HepG2 (cell line): ENCODE measurements around the gene ZACN. TPM values are rescaled to one million over a fixed set of nuclear protein-coding genes. Genes with fewer than 3 reads are reported as not detected.

ENCODE experiments used
- AHR ChIP-seq: IDR thresholded peaks from 2 replicates; pipeline ENCODE4 v1.6.1; 2018; ENCODE audit warnings: missing genetic modification reagents, missing compliant biosample characterization
- CBX2 ChIP-seq, 2 experiments: fragments of 200-600 bp in 1 of 2; sonication (generic); formaldehyde crosslinking in 1 of 2; IDR thresholded peaks; 2 replicates each; pipeline versions ENCODE4 v1.7.0 to v1.8.1; 2018 to 2022; ENCODE audit warnings: low read depth in 2 of 2, low read length in 1 of 2, mild to moderate bottlenecking in 1 of 2, missing genetic modification reagents in 1 of 2
- DNMT1 ChIP-seq: sonication (generic); formaldehyde crosslinking; IDR thresholded peaks from 2 replicates; pipeline ENCODE4 v1.5.1; 2020; ENCODE audit warnings: mild to moderate bottlenecking, missing genetic modification reagents
- KDM6A ChIP-seq: IDR thresholded peaks from 2 replicates; pipeline ENCODE4 v1.6.1; 2016; ENCODE audit warnings: low read depth
- MIXL1 ChIP-seq: IDR thresholded peaks from 2 replicates; pipeline ENCODE4 v1.6.1; 2016
- PAX8 ChIP-seq: sonication (generic); formaldehyde crosslinking; IDR thresholded peaks from 2 replicates; pipeline ENCODE4 v1.8.0; 2022; ENCODE audit warnings: mild to moderate bottlenecking, missing genetic modification reagents, borderline replicate concordance
- POGK ChIP-seq: sonication (generic); formaldehyde crosslinking; conservative IDR thresholded peaks from 2 replicates; pipeline ENCODE4 v1.8.0; 2022; ENCODE audit warnings: mild to moderate bottlenecking, moderate library complexity, missing genetic modification reagents
- POLR2AphosphoS5 ChIP-seq: IDR thresholded peaks from 2 replicates; pipeline ENCODE4 v1.6.1; 2012; ENCODE audit warnings: low read depth, low read length
- PRDM10 ChIP-seq: sonication (generic); formaldehyde crosslinking; IDR thresholded peaks from 2 replicates; pipeline ENCODE4 v1.4.0; 2020; ENCODE audit warnings: low read depth, missing genetic modification reagents
- RELA ChIP-seq: sonication (generic); formaldehyde crosslinking; IDR thresholded peaks from 2 replicates; pipeline ENCODE4 v1.4.0; 2020; ENCODE audit warnings: missing genetic modification reagents
- RNF219 ChIP-seq: sonication (generic); formaldehyde crosslinking; IDR thresholded peaks from 2 replicates; pipeline ENCODE4 v1.5.0; 2020; ENCODE audit warnings: mild to moderate bottlenecking, missing genetic modification reagents
- SATB2 ChIP-seq: sonication (generic); formaldehyde crosslinking; IDR thresholded peaks from 2 replicates; pipeline ENCODE4 v1.5.0; 2020; ENCODE audit warnings: missing genetic modification reagents
- SMAD9 ChIP-seq: sonication (generic); formaldehyde crosslinking; IDR thresholded peaks from 2 replicates; pipeline ENCODE4 v1.5.1; 2020; ENCODE audit warnings: mild to moderate bottlenecking, missing genetic modification reagents
- SOX5 ChIP-seq: IDR thresholded peaks from 2 replicates; pipeline ENCODE4 v1.6.1; 2016; ENCODE audit warnings: borderline replicate concordance
- THAP7 ChIP-seq: sonication (generic); formaldehyde crosslinking; IDR thresholded peaks from 2 replicates; pipeline ENCODE4 v1.8.1; 2023; ENCODE audit warnings: mild to moderate bottlenecking, missing genetic modification reagents
- TMF1 ChIP-seq: sonication (generic); formaldehyde crosslinking; IDR thresholded peaks from 2 replicates; pipeline ENCODE4 v1.8.1; 2022; ENCODE audit warnings: low read depth, missing genetic modification reagents
- ZNF337 ChIP-seq: sonication (generic); formaldehyde crosslinking; IDR thresholded peaks from 2 replicates; pipeline ENCODE4 v1.5.1; 2020; ENCODE audit warnings: missing genetic modification reagents, low read depth, mild to moderate bottlenecking, borderline replicate concordance
- ZNF44 ChIP-seq: sonication (generic); formaldehyde crosslinking; IDR thresholded peaks from 2 replicates; pipeline ENCODE4 v1.5.1; 2020; ENCODE audit warnings: mild to moderate bottlenecking, missing genetic modification reagents
- ZNF510 ChIP-seq: sonication (generic); formaldehyde crosslinking; IDR thresholded peaks from 2 replicates; pipeline ENCODE4 v1.4.0; 2020; ENCODE audit warnings: low read depth, mild to moderate bottlenecking, missing genetic modification reagents
- ZNF564 ChIP-seq: sonication (generic); formaldehyde crosslinking; IDR thresholded peaks from 2 replicates; pipeline ENCODE4 v1.8.1; 2023; ENCODE audit warnings: mild to moderate bottlenecking, missing genetic modification reagents
- ZSCAN31 ChIP-seq: sonication (generic); formaldehyde crosslinking; IDR thresholded peaks from 2 replicates; pipeline ENCODE4 v1.5.0; 2020; ENCODE audit warnings: low read depth, mild to moderate bottlenecking, missing genetic modification reagents
- ZZZ3 ChIP-seq: sonication (generic); formaldehyde crosslinking; IDR thresholded peaks from 2 replicates; pipeline ENCODE4 v1.4.0; 2020; ENCODE audit warnings: missing genetic modification reagents, mild to moderate bottlenecking, borderline replicate concordance
- polyA plus RNA-seq, 8 experiments: library from polyadenylated mRNA; depleted of rRNA in 3 of 8; stranded (reverse) in 7 of 8; unstranded in 1 of 8; fragments of >200 nt; fragmentation: Illumina TruSeq in 4 of 8; extraction: Trizol in 4 of 8; gene quantifications; 2 replicates each; pipeline versions ENCODE4 v1.2.1 to v1.2.3, GENCODE V29; 2011 to 2016; ENCODE audit warnings: low read depth in 4 of 8, missing spikeins in 1 of 8, mixed read lengths in 1 of 8; ENCODE audit not compliant: insufficient read depth in 1 of 8
- total RNA-seq, 5 experiments: library from RNA; depleted of rRNA; stranded (reverse); fragments of >200 nt; fragmentation: Illumina TruSeq; extraction: Trizol; gene quantifications; 2 replicates each; pipeline ENCODE4 v1.2.3, GENCODE V29; 2016; ENCODE audit warnings: low read depth in 1 of 5

ZACN gene
- total and polyA plus RNA-seq, 2 of the 13 experiments (the other 11 are each of a cell fraction or from before 2014, with no cell fraction given), result 0.11 to 0.15 TPM

GRCh38 chr17:76072148-76072858, 6.7 kb upstream of the ZACN start, which contains the start of gene SRP68 (continued):
- TF ChIP-seq ZZZ3 (CRISPR knock-in tag) (peak; percentile 97), POGK (peak; percentile 99), THAP7 (CRISPR knock-in tag) (peak; percentile 95), SATB2 (CRISPR knock-in tag) (no peak; the same call in 1 of the 2 replicates), SOX5 (CRISPR knock-in tag) (no peak), PAX8 (peak; percentile 81), DNMT1 (CRISPR knock-in tag) (peak; percentile 92), ZNF44 (CRISPR knock-in tag) (peak; percentile 82; the same call in 1 of the 2 replicates), RELA (peak; percentile 68; the same call in 1 of the 2 replicates), POLR2AphosphoS5 (peak; percentile 81), ZSCAN31 (peak; percentile 96), MIXL1 (CRISPR knock-in tag) (peak; percentile 83), SMAD9 (CRISPR knock-in tag) (no peak), TMF1 (CRISPR knock-in tag) (peak; percentile 89; the same call in 1 of the 2 replicates), ZNF564 (CRISPR knock-in tag) (no peak), CBX2 (IDR thresholded peaks at IDR 0.05; ENCODE audit: low read depth, low read length) (no peak), CBX2 (CRISPR knock-in tag; IDR thresholded peaks at IDR 0.05; ENCODE audit: low read depth) (peak; percentile 90; the same call in 1 of the 2 replicates), KDM6A (CRISPR knock-in tag) (peak; percentile 23; the same call in 1 of the 2 replicates), PRDM10 (CRISPR knock-in tag) (no peak), ZNF337 (peak; percentile 84; the same call in 1 of the 2 replicates), RNF219 (CRISPR knock-in tag) (no peak; the same call in 1 of the 2 replicates), AHR (CRISPR knock-in tag) (0 out of 2 replicates have a peak, but pooled peaks have one; percentile 72), ZNF510 (peak; percentile 95)
